OCI-LY7 (cell line): ENCODE measurements around the gene APOC4. TPM values are rescaled to one million over a fixed set of nuclear protein-coding genes. Genes with fewer than 3 reads are reported as not detected.

Experiments used
- BruUV-seq: library from RNA; stranded (reverse); fragments of 400-500 nt; replicated peaks from 2 replicates; lab custom pipeline; 2021; lab: Mats Ljungman, UMichigan
- CTCF ChIA-PET: fragments of 300-600 bp; sonication (Branson Sonifier 250); formaldehyde crosslinking; loops from one replicate; lab custom pipeline; 2022; ENCODE audit warnings: antibody characterized with exemption; ENCODE audit not compliant: unreplicated experiment; lab: Charles Lee
- POLR2A ChIA-PET: fragments of 300-600 bp; sonication (Branson Sonifier 250); formaldehyde crosslinking; loops from one replicate; lab custom pipeline; 2022; ENCODE audit warnings: antibody characterized with exemption; lab: Charles Lee
- DNase-seq: peaks from one replicate; pipeline ENCODE4 v3.0.0-alpha.2; 2015; ENCODE audit warnings: low spot score
- H2AFZ ChIP-seq: fragments of 200-600 bp; sonication (generic), shearing (Covaris generic); 2 replicates; pipeline ENCODE4 v1.6.1; 2014; ENCODE audit warnings: mild to moderate bottlenecking, antibody characterized with exemption, low read length, moderate library complexity
- H3K27ac ChIP-seq: fragments of 200-600 bp; sonication (generic); 2 replicates; pipeline ENCODE4 v1.5.1; 2014; ENCODE audit warnings: mixed run types, low read depth, mild to moderate bottlenecking, moderate library complexity, low read length, inconsistent platforms; ENCODE audit not compliant: poor library complexity, severe bottlenecking
- H3K36me3 ChIP-seq: fragments of 200-600 bp; sonication (generic); 2 replicates; pipeline ENCODE4 v1.6.1; 2014; ENCODE audit warnings: mild to moderate bottlenecking, antibody characterized with exemption, low read length, moderate library complexity, mixed read lengths; ENCODE audit not compliant: insufficient read depth
- H3K4me1 ChIP-seq: fragments of 200-600 bp; sonication (generic); 2 replicates; pipeline ENCODE4 v1.5.1; 2014; ENCODE audit warnings: mild to moderate bottlenecking, low read length; ENCODE audit not compliant: insufficient read depth, poor library complexity, severe bottlenecking
- H3K4me2 ChIP-seq: fragments of 200-600 bp; sonication (generic); 2 replicates; pipeline ENCODE4 v1.6.1; 2014; ENCODE audit warnings: mild to moderate bottlenecking, low read length
- H3K4me3 ChIP-seq: fragments of 200-600 bp; sonication (generic); 2 replicates; pipeline ENCODE4 v1.5.1; 2014; ENCODE audit warnings: mild to moderate bottlenecking, low read depth, low read length; ENCODE audit not compliant: poor library complexity, severe bottlenecking
- H3K79me2 ChIP-seq: fragments of 200-600 bp; sonication (generic); 2 replicates; pipeline ENCODE4 v1.6.1; 2016; ENCODE audit warnings: low read depth, mild to moderate bottlenecking, low read length, moderate library complexity, mixed read lengths; ENCODE audit not compliant: insufficient read depth
- H3K9me2 ChIP-seq: fragments of 200-600 bp; sonication (generic); 2 replicates; pipeline ENCODE4 v1.6.1; 2016; ENCODE audit warnings: mild to moderate bottlenecking, low read length, mixed read lengths; ENCODE audit not compliant: insufficient read depth
- H3K9me3 ChIP-seq: fragments of 200-600 bp; sonication (generic); 2 replicates; pipeline ENCODE4 v1.6.1; 2014; ENCODE audit warnings: mild to moderate bottlenecking, mixed run types, low read length, mixed read lengths
- H4K20me1 ChIP-seq: fragments of 200-600 bp; sonication (generic); 2 replicates; pipeline ENCODE4 v1.6.1; 2014; ENCODE audit warnings: mild to moderate bottlenecking, antibody characterized with exemption, low read length, moderate library complexity, mixed read lengths; ENCODE audit not compliant: insufficient read depth
- CTCF ChIP-seq: fragments of 200-600 bp; sonication (generic); conservative IDR thresholded peaks from 2 replicates; pipeline ENCODE4 v1.5.1; 2014; ENCODE audit warnings: mild to moderate bottlenecking, antibody characterized with exemption, low read length, moderate library complexity, mixed read lengths
- EZH2phosphoT487 ChIP-seq: fragments of 200-600 bp; sonication (generic); IDR thresholded peaks from 2 replicates; pipeline ENCODE4 v1.6.1; 2018; ENCODE audit warnings: low read depth, borderline replicate concordance, mild to moderate bottlenecking, mixed run types, antibody characterized with exemption, low read length, moderate library complexity, mixed read lengths
- intact Hi-C: fragments of 100-400 bp; cut with micrococcal nuclease; formaldehyde crosslinking; loops from one replicate; pipeline ENCODE4 v1.10.0; 2022; ENCODE audit not compliant: unreplicated experiment
- total RNA-seq, 2 experiments: library from RNA; depleted of rRNA in 1 of 2; stranded (reverse); fragments of >200 nt in 1 of 2; shearing (Covaris generic) in 1 of 2; gene quantifications; 2 replicates each; pipeline ENCODE4 v1.2.3, GENCODE V29; 2014 to 2022

Gene APOC4
- total RNA-seq, 2 experiments from 2014 or later = not detected

- ChIA-PET CTCF (no interaction called here), POLR2A (no interaction called here)
- no peak for TF ChIP-seq CTCF
- no peak for TF ChIP-seq EZH2phosphoT487
- Histone ChIP-seq H3K4me3 (no peak overlapping the region), H3K9me2 (no peaks in the 10 kb centered on the region), H3K9me3 (no peaks in the 10 kb centered on the region), H3K4me2 (no peak overlapping the region), H4K20me1 (no peaks in the 10 kb centered on the region), H3K36me3 (peaks cover 82% of the 10 kb centered on the region), H3K27ac (no peak overlapping the region), H2AFZ (no peak overlapping the region), H3K4me1 (no peaks in the 10 kb centered on the region), H3K79me2 (peaks cover 6% of the 10 kb centered on the region; the same call in 1 of the 2 replicates)
- no TSS peak for BruUV-seq
- intact Hi-C loops = no loop called here
- no peak for DNase-seq
Observed at GRCh38 chr19:44972802-44973201, 30.8 kb downstream of the APOC4 start.

GRCh38 chr19:44973982-44974735 is 32.1 kb downstream of the APOC4 start:
- intact Hi-C loops = no loop called here
- Histone ChIP-seq H3K79me2 (peaks cover 6% of the 10 kb centered on the region; the same call in 1 of the 2 replicates), H3K4me3 (no peak overlapping the region), H3K4me2 (no peak overlapping the region), H3K4me1 (no peaks in the 10 kb centered on the region), H3K9me2 (no peaks in the 10 kb centered on the region), H4K20me1 (no peaks in the 10 kb centered on the region), H2AFZ (no peak overlapping the region), H3K9me3 (no peaks in the 10 kb centered on the region), H3K36me3 (peaks cover 82% of the 10 kb centered on the region), H3K27ac (no peak overlapping the region)
- DNase-seq = no peak
- BruUV-seq = no TSS peak
- POLR2A ChIA-PET = interaction anchor here (0.6 to 0.8 kb wide), 4 partner anchors 8 to 78 kb away, joined by 3 to 5 read pairs (median 4); no protein-coding TSS in a partner anchor
- CTCF ChIA-PET = no interaction called here
- TF ChIP-seq EZH2phosphoT487 (no peak), CTCF (no peak)

GRCh38 chr19:44974857-44975256 is 32.8 kb downstream of the APOC4 start:
- Histone ChIP-seq H4K20me1 (no peaks in the 10 kb centered on the region), H3K27ac (no peak overlapping the region), H3K9me2 (no peaks in the 10 kb centered on the region), H3K9me3 (no peaks in the 10 kb centered on the region), H3K4me2 (no peak overlapping the region), H3K79me2 (peaks cover 6% of the 10 kb centered on the region; the same call in 1 of the 2 replicates), H3K4me1 (no peaks in the 10 kb centered on the region), H3K4me3 (no peak overlapping the region), H3K36me3 (peaks cover 82% of the 10 kb centered on the region), H2AFZ (no peak overlapping the region)
- intact Hi-C loops = no loop called here
- TF ChIP-seq EZH2phosphoT487 (no peak), CTCF (no peak)
- ChIA-PET CTCF (no interaction called here), POLR2A (no interaction called here)
- no peak for DNase-seq
- BruUV-seq = no TSS peak
